22Rv1 (cell line): ENCODE measurements around the gene GULP1.

Experiments
- ZFX ChIP-seq: fragments of 450-650 bp; IDR thresholded peaks from 2 replicates; pipeline ENCODE4 v1.6.1; 2017; ENCODE audit warnings: antibody characterized with exemption, borderline replicate concordance
- TF ChIP-seq, protein P1 (sequence below): fragments of 450-650 bp; IDR thresholded peaks from 2 replicates; pipeline ENCODE4 v1.5.1; 2017; ENCODE audit warnings: mild to moderate bottlenecking

DNA sequence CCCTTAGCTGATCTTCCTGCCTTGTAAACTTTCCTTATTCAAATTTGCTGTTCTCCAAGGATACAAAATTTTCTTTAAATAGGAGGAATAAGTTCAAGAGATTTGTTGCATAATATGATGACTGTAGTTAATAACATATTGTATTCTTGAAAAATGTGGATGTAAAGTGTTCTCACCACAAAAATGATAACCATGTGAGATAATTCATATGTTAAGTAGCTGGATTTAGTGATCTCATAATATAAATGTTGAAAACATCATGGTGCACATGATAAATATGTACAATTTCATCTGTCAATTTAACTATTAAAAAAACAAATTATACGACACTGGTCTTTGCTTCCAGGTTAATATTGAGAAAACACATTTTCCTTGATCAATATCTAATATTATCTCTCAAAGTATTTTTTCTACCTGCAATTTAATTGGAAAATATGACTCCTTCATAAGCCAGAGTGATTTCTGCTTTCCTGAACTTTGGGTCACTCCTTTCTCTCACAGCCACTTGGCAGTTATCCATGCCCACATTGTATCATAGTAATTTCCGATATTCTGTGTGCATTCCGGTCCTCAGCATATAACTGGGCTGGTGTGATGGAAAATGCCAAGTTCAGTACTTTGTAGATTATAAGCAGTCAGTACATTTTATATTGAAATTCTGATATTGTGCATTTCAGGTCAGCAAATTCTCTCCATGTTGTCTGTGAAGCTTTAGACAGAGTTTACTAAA is 152.6 kb downstream of the GULP1 start:
- TF ChIP-seq, protein P1, sequence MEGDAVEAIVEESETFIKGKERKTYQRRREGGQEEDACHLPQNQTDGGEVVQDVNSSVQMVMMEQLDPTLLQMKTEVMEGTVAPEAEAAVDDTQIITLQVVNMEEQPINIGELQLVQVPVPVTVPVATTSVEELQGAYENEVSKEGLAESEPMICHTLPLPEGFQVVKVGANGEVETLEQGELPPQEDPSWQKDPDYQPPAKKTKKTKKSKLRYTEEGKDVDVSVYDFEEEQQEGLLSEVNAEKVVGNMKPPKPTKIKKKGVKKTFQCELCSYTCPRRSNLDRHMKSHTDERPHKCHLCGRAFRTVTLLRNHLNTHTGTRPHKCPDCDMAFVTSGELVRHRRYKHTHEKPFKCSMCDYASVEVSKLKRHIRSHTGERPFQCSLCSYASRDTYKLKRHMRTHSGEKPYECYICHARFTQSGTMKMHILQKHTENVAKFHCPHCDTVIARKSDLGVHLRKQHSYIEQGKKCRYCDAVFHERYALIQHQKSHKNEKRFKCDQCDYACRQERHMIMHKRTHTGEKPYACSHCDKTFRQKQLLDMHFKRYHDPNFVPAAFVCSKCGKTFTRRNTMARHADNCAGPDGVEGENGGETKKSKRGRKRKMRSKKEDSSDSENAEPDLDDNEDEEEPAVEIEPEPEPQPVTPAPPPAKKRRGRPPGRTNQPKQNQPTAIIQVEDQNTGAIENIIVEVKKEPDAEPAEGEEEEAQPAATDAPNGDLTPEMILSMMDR, result no peak
- TF ChIP-seq ZFX, result no peak
